Lower lobe of right lung (tissue), 2 donors: ENCODE measurements around the gene HS3ST1. TPM values are rescaled to one million over a fixed set of nuclear protein-coding genes. Genes with fewer than 3 reads are reported as not detected.

Experiments
- ATAC-seq, 2 donors: fragments of 200-7000 bp; cut with Tn5 transposase; one replicate each; pipeline ENCODE4 v1.9.1; 2020 to 2022; ENCODE audit warnings: mild to moderate bottlenecking in 2 of 2, moderate library complexity in 2 of 2
- DNase-seq: peaks from one replicate; pipeline ENCODE4 v3.0.0-alpha.2; 2020
- H3K27ac ChIP-seq: fragments of 200-600 bp; one replicate; pipeline ENCODE4 v1.8.0; 2022
- H3K27me3 ChIP-seq: fragments of 200-600 bp; one replicate; pipeline ENCODE4 v1.8.0; 2022; ENCODE audit warnings: low read depth
- H3K36me3 ChIP-seq: fragments of 200-600 bp; one replicate; pipeline ENCODE4 v1.8.0; 2022; ENCODE audit warnings: mild to moderate bottlenecking
- H3K4me1 ChIP-seq: fragments of 200-600 bp; one replicate; pipeline ENCODE4 v1.8.0; 2022
- H3K4me3 ChIP-seq: fragments of 200-600 bp; one replicate; pipeline ENCODE4 v1.8.0; 2022; ENCODE audit warnings: mild to moderate bottlenecking
- H3K9me3 ChIP-seq: fragments of 200-600 bp; one replicate; pipeline ENCODE4 v1.8.0; 2022
- CTCF ChIP-seq: fragments of 200-600 bp; IDR thresholded peaks from one replicate; pipeline ENCODE4 v1.8.0; 2022; ENCODE audit warnings: antibody characterized with exemption, mild to moderate bottlenecking
- intact Hi-C: fragments of 100-400 bp; cut with DNase I; formaldehyde crosslinking; loops from one replicate; pipeline ENCODE4 v1.11.0; 2022
- total RNA-seq: library from RNA; stranded (reverse); fragmentation: NEBNext Ultra II Directional; extraction: Animal tissue kit (Norgen Biotek cat#: 25700); gene quantifications from one replicate; pipeline ENCODE4 v1.2.1, GENCODE V29; 2021
- donor health status: DM: no; HTN: yes; CAD: no; lungs with severe emphysema.

The HS3ST1 gene
- total RNA-seq, 1 donor from 2014 or later, result 3.8 TPM

- Histone ChIP-seq H3K36me3 (no peaks in the 10 kb centered on the region), H3K27ac (no peak overlapping the region), H3K4me1 (no peaks in the 10 kb centered on the region), H3K27me3 (no peaks in the 10 kb centered on the region), H3K9me3 (no peaks in the 10 kb centered on the region), H3K4me3 (no peak overlapping the region)
- intact Hi-C loops, result no loop called here
- ATAC-seq (no peak), DNase-seq (no peak)
- no peak for TF ChIP-seq CTCF
These were observed 12.5 kb upstream of the HS3ST1 start for GRCh38 chr4:11441194-11441556.

GRCh38 chr4:11440481-11441193 lies 11.9 kb upstream of the HS3ST1 start:
- no peak for TF ChIP-seq CTCF
- Histone ChIP-seq H3K27ac (no peak overlapping the region), H3K36me3 (no peaks in the 10 kb centered on the region), H3K9me3 (no peaks in the 10 kb centered on the region), H3K27me3 (no peaks in the 10 kb centered on the region), H3K4me1 (no peaks in the 10 kb centered on the region), H3K4me3 (no peak overlapping the region)
- ATAC-seq (no peak), DNase-seq (no peak)
- intact Hi-C loops, result no loop called here

- no peak for ATAC-seq
These were observed 11.1 kb upstream of the HS3ST1 start for GRCh38 chr4:11439836-11440235.

GRCh38 chr4:11438647-11439046 lies 10.0 kb upstream of the HS3ST1 start:
- H3K4me3 ChIP-seq, result no peak overlapping the region

More at GRCh38 chr4:11439836-11440235, 11.1 kb upstream of the HS3ST1 start:
- Histone ChIP-seq H3K9me3 (no peaks in the 10 kb centered on the region), H3K4me1 (no peaks in the 10 kb centered on the region), H3K27ac (no peak overlapping the region), H3K36me3 (no peaks in the 10 kb centered on the region), H3K27me3 (no peaks in the 10 kb centered on the region), H3K4me3 (no peak overlapping the region)
- TF ChIP-seq CTCF, result no peak
- intact Hi-C loops, result no loop called here
- no peak for DNase-seq

GRCh38 chr4:11436673-11437072 lies 8.0 kb upstream of the HS3ST1 start:
- Histone ChIP-seq H3K27ac (no peak overlapping the region), H3K9me3 (no peaks in the 10 kb centered on the region), H3K4me1 (no peaks in the 10 kb centered on the region), H3K27me3 (no peaks in the 10 kb centered on the region), H3K4me3 (no peak overlapping the region), H3K36me3 (no peaks in the 10 kb centered on the region)
- intact Hi-C loops, result no loop called here
- DNase-seq (no peak), ATAC-seq (no peak)
- TF ChIP-seq CTCF, result no peak

More at GRCh38 chr4:11438647-11439046, 10.0 kb upstream of the HS3ST1 start:
- no peak for TF ChIP-seq CTCF
- H3K27me3 ChIP-seq, result no peaks in the 10 kb centered on the region
- intact Hi-C loops, result no loop called here
- H3K4me1 ChIP-seq, result no peaks in the 10 kb centered on the region
- no peaks in the 10 kb centered on the region for H3K36me3 ChIP-seq
- no peaks in the 10 kb centered on the region for H3K9me3 ChIP-seq
- ATAC-seq (no peak), DNase-seq (no peak)
- H3K27ac ChIP-seq, result no peak overlapping the region
